GM15510 (cell line): ENCODE data around the gene DNAH6.

Experiments
- POLR2A ChIP-seq: IDR thresholded peaks from 3 replicates; pipeline ENCODE4 v1.6.1; 2011; ENCODE audit warnings: borderline replicate concordance; ENCODE audit not compliant: insufficient read length; ENCODE audit errors: extremely low read depth

The DNAH6 gene

DNA sequence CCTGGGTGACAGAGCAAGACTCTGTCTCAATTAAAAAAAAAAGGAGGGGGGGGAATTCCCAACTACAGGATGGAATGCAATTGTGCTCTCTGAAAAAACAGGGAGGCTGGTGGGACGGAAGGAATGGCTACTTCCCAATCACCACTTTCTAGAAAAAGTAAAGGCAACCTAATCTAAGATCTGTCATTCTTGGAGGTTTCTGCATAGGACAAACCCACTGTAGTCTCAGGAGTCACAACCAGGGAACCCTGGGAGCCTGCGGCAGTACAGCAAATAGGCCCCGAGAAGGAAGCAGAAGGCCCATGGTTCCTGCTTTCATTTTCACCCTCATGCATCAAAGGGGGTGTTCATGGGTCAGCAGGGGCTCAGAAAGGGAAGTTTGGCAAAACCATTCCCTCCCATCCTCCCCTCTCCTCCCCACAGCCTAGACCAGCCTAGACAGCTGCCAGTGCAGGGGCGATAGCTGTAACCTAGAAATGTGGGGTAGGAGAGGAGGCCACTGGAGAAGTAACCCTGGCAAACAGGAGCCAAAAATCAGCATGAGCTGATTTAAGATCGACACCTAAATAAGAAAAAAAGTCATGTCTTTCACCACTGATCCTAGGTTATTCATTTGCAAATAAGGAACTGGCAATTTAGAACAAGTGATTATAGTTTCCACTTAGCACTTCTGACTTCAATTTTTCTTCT lies 316.6 kb downstream of the DNAH6 start:
- no peak for TF ChIP-seq POLR2A

DNA sequence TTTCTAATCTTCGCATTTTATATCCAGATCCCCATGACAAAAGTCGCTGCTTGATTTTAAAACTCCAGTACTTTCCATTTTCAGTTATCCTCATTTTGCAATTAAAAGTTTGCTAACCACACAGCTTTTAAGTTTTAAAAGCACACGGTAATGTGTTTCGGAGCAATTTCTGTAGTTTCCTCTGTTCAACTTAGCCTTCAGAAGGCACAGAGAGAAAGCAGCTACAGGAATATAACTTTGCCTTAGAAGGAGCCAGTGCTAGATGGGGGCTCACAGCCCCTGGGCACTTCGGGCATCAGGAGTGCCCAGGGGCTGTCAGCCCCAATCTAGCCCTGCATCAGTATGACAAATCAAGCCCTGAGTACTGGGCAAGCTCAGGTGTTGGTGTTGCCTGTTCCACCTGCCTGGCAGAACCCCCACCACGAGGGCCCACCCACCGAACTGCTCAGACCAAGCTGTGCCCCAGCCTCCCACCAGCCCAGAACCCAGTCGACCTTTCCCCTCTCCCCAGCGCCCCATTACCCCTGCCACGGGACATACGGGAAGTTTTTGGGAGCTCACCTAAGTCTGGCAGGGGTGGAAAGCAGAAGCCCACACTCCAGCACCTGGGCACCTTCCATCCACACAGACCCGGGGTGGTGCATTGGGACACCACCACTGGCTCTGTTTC lies 317.3 kb downstream of the DNAH6 start:
- no peak for TF ChIP-seq POLR2A

DNA sequence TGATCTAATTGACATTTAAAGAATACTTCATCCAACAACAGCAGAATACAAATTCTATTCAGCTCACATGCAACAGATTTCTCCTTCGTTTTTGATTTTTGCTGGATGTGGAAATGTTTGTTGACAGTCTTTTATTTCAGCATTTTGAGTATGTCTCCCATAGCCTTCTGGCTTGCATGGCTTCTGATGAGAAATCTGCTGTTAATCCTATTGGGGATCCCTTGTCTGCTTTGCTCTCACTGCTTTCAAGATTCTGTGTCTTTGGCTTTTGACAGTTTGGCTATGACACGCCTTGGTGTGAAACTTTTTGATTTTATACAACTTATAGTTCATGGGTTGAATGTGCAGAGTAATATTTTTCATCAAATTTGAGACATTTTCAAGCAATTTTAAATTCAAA lies 319.9 kb downstream of the DNAH6 start:
- no peak for TF ChIP-seq POLR2A

DNA sequence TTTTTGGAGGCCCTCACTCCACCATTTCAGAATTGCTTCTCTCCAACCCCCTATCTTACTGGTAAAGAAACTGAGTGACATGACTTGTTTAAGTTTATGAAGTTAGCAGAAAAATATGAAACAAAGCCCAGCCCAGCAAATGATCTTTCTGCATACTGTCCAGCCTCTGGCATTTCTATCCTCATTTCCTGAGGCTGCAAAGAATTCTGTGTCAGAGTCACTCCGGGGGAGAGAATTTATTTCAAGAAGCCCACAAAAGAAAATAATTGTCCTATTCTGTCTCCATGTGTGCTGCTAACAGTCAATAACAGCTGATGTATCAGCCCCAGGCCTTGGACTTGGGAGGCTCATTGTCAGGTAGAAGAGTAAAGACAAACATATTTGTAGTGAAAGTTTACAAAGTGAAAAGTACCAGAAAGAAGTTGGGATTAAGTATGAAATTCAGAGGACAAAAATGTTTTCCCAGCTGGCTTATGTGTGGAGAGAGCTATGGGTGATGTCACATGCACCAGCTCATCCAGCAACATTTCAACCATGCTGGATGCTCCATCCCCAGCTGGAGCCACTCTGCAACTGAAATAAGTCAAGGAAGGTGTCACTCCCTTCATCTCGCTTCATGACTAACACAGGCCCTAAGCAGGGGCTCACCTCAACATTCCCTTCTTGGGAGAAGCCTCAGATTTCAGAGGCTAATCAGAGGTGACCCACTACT lies 322.3 kb downstream of the DNAH6 start:
- no peak for TF ChIP-seq POLR2A

DNA sequence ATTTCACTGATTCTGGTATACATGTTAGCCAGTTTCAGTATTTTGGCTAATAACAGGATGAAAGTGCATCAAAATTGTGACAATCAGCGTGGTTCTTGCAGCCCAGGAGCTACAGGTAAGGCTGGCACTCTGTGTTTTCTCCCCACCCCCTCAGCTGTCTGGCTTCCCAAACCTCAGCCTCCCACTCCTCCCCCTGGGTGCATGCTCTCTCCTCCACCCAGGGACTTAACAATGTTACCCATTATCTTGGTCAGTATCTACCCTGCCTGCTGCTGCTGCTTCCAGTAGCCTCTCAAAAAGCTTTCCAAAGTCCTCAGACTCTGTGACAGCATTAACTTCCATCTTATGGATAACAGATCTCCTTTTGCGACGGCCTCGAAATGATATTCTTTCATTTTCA lies 323.6 kb downstream of the DNAH6 start:
- no peak for TF ChIP-seq POLR2A

DNA sequence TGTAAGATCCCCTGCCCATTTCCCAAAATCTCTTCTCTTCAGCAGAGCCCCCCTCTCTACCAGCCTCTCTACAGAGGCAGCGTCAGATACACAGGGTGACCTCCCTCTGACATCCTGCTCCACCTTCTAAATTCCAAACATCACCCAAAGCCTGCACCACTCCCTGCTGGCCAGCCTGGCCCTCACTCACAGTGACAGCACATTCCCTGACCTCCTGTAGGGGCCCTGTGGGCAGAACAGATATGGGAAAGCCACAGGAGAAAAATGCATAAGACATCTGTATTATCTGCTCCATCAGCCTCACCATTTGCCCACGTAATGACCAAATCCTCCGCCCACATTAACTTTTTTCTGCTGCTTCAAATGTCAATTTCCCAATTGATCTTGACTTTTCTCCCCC lies 324.0 kb downstream of the DNAH6 start:
- TF ChIP-seq POLR2A = no peak

DNA sequence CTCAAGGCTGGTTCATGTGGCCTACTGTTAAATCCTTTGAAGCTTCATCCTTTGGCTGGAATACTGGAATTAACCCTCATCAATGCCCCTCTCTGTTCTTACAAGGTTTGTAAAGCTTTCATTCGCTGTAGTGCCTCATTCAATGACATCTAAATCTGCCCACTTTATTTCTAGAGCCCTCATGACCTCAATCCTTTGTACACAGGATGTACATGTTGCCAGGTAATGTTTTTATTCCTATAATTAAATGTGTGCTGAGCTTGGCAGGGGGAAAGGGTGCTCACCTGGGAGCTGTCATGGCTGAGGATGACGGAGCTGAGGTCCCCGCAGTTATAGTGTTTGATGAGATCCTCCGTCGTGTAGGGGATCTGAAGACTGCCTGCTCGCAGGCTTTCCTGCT lies 325.3 kb downstream of the DNAH6 start:
- TF ChIP-seq POLR2A = no peak

DNA sequence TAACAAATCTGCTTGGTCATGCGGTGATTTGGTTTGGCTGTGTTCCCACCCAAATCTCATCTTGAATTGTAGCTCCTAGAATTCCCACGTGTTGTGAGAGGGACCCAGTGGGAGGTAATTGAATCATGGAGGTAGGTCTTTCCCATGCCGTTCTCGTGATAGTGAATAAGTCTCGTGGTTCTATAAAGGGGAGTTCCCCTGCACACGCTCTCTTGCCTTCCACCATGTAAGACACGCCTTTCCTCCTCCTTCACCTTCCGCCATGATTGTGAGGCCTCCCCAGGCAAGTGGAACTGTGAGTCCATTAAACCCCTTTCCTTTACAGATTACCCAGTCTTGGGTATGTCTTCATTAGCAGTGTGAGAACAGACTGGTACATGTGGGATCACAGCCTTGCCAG lies 327.8 kb downstream of the DNAH6 start:
- no peak for TF ChIP-seq POLR2A

DNA sequence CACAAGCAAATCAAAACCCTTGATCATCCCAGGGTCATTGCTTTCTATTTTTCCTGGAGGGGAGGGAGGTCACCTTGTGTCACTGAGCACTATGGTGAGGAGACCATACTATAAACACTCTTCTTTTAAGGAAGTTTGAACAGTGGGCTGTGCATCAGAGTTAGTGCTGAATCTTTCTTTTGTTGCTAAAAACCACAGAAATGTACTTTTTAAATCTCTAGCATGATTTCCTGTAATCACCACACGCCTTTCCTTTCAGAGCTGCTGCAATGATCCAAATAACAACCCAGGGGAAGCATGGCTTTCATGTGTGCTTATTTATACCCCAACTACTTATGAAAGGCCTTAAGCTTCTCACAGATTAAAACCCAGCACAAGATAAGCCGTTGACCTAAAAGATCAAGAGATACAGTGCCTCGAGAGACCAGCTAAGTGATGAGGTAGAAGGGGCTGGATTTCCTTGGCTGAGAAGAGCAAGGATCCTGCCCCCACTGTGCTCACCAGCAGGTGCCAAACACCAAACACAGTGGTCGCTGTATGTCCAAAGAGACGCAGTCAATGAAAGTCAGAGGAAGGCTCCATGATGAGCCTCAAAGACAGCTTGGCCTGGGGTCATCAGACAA lies 329.9 kb downstream of the DNAH6 start:
- TF ChIP-seq POLR2A = no peak

DNA sequence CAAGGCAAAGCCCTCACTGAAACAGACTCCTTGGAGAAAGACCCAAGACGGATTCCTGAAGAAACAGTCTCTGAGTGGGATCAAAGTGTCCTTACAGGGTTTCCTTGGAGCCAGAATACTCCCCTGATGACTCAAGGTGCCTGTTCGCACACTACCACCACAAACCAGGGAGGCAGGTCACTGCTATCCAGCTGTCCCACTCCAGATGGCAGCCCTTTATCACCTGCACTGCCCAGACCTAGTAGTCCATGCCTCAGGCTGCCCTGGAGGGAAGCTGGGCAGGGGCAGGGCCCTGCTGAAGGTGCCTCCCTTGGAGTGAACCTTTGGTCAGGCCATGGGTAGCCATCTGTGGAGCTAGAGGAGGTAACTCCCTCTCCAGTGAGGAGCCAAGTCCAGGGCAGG lies 330.4 kb downstream of the DNAH6 start:
- TF ChIP-seq POLR2A = no peak

DNA sequence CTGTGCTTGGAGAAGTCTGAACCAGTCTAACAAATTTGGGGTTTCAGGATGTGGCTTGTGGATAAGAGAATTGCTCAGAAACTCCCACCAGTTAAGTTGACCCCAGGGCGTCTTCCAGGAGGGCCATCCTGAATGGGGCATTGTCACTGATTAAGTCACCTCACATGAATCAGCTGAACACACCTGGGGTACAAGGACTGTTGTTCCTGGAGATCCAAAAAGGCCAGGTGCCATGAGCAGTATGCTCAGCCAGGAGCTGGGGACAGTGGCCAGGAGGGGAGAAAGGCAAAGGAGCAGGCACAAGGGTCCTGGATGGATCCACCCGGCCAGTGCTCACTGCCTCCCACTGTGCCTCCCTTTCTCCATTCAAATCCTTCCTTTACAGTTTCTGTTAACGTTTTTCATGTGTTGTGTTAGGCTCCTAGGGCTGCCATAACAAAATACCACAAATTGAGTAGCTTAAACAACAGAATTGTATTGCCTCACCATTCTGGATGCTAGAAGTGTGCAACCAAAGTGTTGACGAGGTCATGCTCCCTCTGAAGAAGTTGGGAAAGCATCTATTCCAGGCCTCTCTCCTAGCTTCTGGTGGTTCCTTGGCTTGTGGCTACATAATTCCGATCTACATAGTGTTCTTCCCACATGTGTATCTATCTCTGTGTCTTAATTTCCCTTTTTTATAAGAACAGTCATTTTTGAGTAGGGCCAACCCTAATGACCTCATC lies 331.2 kb downstream of the DNAH6 start:
- no peak for TF ChIP-seq POLR2A

DNA sequence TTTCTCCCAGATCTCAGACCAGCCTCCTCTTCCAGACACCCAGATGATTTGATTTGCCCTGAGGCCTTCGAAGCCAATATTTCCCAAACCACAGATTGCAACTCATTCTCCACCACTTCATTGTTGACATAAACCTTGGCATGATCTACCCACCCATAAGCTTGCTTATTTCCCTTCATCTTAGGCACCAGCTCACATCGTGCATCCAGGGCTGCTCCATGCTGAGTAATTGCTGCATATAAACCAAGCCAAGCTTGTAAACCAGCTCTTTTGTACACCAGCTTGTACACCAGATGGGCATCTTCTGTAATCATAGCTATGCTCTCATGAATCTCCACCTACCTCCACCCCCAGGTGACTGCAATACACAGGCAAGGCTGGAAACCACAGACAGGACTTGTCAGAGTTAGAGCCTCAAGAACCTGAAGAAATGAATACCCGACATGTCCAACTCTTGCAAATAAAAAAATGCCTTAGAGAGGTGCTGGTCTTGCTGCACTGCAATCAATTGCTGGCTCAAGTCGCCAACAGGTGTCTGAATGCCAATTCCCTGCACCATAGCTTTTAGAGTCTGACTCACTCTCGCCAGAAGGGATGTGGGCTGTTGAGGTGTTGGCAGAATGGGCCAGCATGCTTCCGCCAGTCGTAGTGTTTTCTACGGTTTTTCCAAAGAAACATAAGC lies 333.1 kb downstream of the DNAH6 start:
- TF ChIP-seq POLR2A = no peak

DNA sequence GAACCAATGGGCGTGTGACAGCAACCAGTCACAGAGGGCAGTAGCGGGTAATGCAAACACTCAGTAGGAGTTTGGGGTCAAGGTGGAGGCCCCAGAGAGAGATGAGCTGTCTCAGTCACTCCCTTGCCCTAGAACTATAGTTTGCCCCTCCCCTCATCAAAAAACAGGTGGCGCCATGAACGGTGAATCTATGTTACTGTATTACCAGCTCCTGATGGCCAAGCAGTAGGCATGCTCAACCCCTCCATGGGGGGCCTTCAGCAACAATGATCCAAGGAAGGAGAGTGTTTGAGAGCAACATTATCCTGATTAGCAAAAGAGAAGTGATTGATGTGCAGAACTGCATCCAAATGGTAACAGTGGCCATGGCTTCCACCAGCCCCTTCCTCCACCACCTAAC lies 334.2 kb downstream of the DNAH6 start:
- TF ChIP-seq POLR2A = no peak

DNA sequence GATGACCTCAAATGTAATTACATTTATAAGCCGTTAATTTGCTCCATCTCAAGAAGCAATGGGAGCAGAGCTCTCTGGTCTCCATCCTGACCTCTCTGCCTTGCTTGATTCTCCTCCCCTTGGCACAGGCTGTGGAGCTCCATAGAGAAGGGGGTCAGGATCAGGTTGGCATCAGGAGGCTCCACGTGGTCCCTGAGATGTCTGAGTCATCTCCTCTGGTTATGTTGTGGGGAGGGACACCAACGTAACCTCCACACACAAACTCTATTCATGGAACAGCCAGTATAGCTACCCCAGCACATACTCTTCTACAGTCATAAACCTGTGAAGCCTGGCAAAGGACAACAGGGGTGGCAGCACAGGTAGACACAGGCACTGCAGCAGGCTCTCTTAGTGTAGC lies 335.6 kb downstream of the DNAH6 start:
- TF ChIP-seq POLR2A = no peak
